Muscle layer of duodenum (tissue), 2 donors: ENCODE data around the gene JMY.

Experiments used
- H3K27ac ChIP-seq: one replicate; pipeline ENCODE4 v1.7.0; 2013; ENCODE audit warnings: mild to moderate bottlenecking, low read length
- H3K27me3 ChIP-seq: one replicate; pipeline ENCODE4 v1.7.0; 2013; ENCODE audit warnings: low read depth, mild to moderate bottlenecking, control low read depth, low read length
- H3K36me3 ChIP-seq, 2 donors: one replicate each; pipeline ENCODE4 v1.7.0; 2013; ENCODE audit warnings: low read length in 2 of 2, control low read depth in 1 of 2, mild to moderate bottlenecking in 1 of 2; ENCODE audit not compliant: insufficient read depth in 2 of 2, control insufficient read depth in 1 of 2
- H3K4me1 ChIP-seq, 2 donors: one replicate each; pipeline ENCODE4 v1.7.0; 2013; ENCODE audit warnings: low read length in 2 of 2, mild to moderate bottlenecking in 2 of 2, control low read depth in 1 of 2, moderate library complexity in 1 of 2; ENCODE audit not compliant: insufficient read depth in 2 of 2, control insufficient read depth in 1 of 2
- H3K4me3 ChIP-seq, 2 donors: one replicate each; pipeline ENCODE4 v1.7.0; 2013; ENCODE audit warnings: low read length in 2 of 2, low read depth in 1 of 2, mild to moderate bottlenecking in 1 of 2
- H3K9me3 ChIP-seq, 2 donors: one replicate each; pipeline ENCODE4 v1.7.0; 2013; ENCODE audit warnings: low read length in 2 of 2, control low read depth in 1 of 2, mild to moderate bottlenecking in 1 of 2; ENCODE audit not compliant: control insufficient read depth in 1 of 2
- donor health status: healthy.

Gene JMY

GRCh38 chr5:79261897-79262296, 26.0 kb downstream of the JMY start:
- Histone ChIP-seq H3K9me3 (no peaks in the 10 kb centered on the region), H3K4me3 (no peak overlapping the region), H3K36me3 (no peaks in the 10 kb centered on the region), H3K27me3 (no peaks in the 10 kb centered on the region), H3K4me1 (peaks cover 0 to 5% of the 10 kb centered on the region in 2 donors), H3K27ac (no peak overlapping the region)

GRCh38 chr5:79263290-79263689, 27.4 kb downstream of the JMY start:
- no peaks in the 10 kb centered on the region for H3K27me3 ChIP-seq
- no peaks in the 10 kb centered on the region for H3K9me3 ChIP-seq
- H3K4me3 ChIP-seq = no peak overlapping the region
- no peaks in the 10 kb centered on the region for H3K36me3 ChIP-seq
- H3K4me1 ChIP-seq = peaks cover 0 to 5% of the 10 kb centered on the region in 2 donors
- H3K27ac ChIP-seq = no peak overlapping the region

- H3K9me3 ChIP-seq = no peaks in the 10 kb centered on the region
- H3K36me3 ChIP-seq = no peaks in the 10 kb centered on the region
These were observed 31.2 kb downstream of the JMY start for GRCh38 chr5:79267180-79267579.

GRCh38 chr5:79269733-79270166, 33.8 kb downstream of the JMY start:
- Histone ChIP-seq H3K36me3 (no peaks in the 10 kb centered on the region), H3K27me3 (no peaks in the 10 kb centered on the region), H3K4me1 (no peaks in the 10 kb centered on the region), H3K27ac (no peak overlapping the region), H3K9me3 (peaks cover 0 to 3% of the 10 kb centered on the region in 2 donors), H3K4me3 (no peak overlapping the region)

More at GRCh38 chr5:79267180-79267579, 31.2 kb downstream of the JMY start:
- H3K27ac ChIP-seq = no peak overlapping the region
- H3K27me3 ChIP-seq = no peaks in the 10 kb centered on the region
- no peak overlapping the region for H3K4me3 ChIP-seq
- no peaks in the 10 kb centered on the region for H3K4me1 ChIP-seq

- Histone ChIP-seq H3K36me3 (no peaks in the 10 kb centered on the region), H3K4me3 (no peak overlapping the region), H3K9me3 (peaks cover 0 to 3% of the 10 kb centered on the region in 2 donors), H3K27me3 (no peaks in the 10 kb centered on the region), H3K4me1 (no peaks in the 10 kb centered on the region), H3K27ac (no peak overlapping the region)
These were observed 37.4 kb downstream of the JMY start for GRCh38 chr5:79273341-79273740.

- Histone ChIP-seq H3K4me3 (no peak overlapping the region), H3K9me3 (no peaks in the 10 kb centered on the region), H3K27ac (no peak overlapping the region), H3K36me3 (peaks cover 3 to 10% of the 10 kb centered on the region in 2 donors), H3K27me3 (no peaks in the 10 kb centered on the region), H3K4me1 (peaks cover 0 to 6% of the 10 kb centered on the region in 2 donors)
These were observed 48.9 kb downstream of the JMY start for GRCh38 chr5:79284846-79285245.

- Histone ChIP-seq H3K4me3 (no peak overlapping the region), H3K27ac (no peak overlapping the region), H3K36me3 (peaks cover 0 to 6% of the 10 kb centered on the region in 2 donors), H3K4me1 (peaks cover 0 to 6% of the 10 kb centered on the region in 2 donors), H3K27me3 (no peaks in the 10 kb centered on the region), H3K9me3 (no peaks in the 10 kb centered on the region)
These were observed 49.4 kb downstream of the JMY start for GRCh38 chr5:79285285-79285684.

- Histone ChIP-seq H3K4me1 (peaks cover 0 to 6% of the 10 kb centered on the region in 2 donors), H3K27ac (no peak overlapping the region), H3K4me3 (no peak overlapping the region), H3K27me3 (no peaks in the 10 kb centered on the region), H3K9me3 (no peaks in the 10 kb centered on the region), H3K36me3 (peaks cover 0 to 6% of the 10 kb centered on the region in 2 donors)
These were observed 49.9 kb downstream of the JMY start for GRCh38 chr5:79285833-79286232.

- H3K4me1 ChIP-seq = peaks cover 0 to 6% of the 10 kb centered on the region in 2 donors
- H3K9me3 ChIP-seq = no peaks in the 10 kb centered on the region
- peaks cover 4 to 13% of the 10 kb centered on the region in 2 donors for H3K36me3 ChIP-seq
- H3K4me3 ChIP-seq = no peak overlapping the region
- H3K27ac ChIP-seq = no peak overlapping the region
- no peaks in the 10 kb centered on the region for H3K27me3 ChIP-seq
These were observed 51.4 kb downstream of the JMY start for GRCh38 chr5:79287380-79287779.

GRCh38 chr5:79287907-79288306, 52.0 kb downstream of the JMY start:
- no peak overlapping the region for H3K27ac ChIP-seq
- H3K4me3 ChIP-seq = no peak overlapping the region
- H3K27me3 ChIP-seq = no peaks in the 10 kb centered on the region
- peaks cover 4 to 15% of the 10 kb centered on the region in 2 donors for H3K36me3 ChIP-seq
- peaks cover 0 to 6% of the 10 kb centered on the region in 2 donors for H3K4me1 ChIP-seq
- no peaks in the 10 kb centered on the region for H3K9me3 ChIP-seq

- Histone ChIP-seq H3K36me3 (peaks cover 5 to 15% of the 10 kb centered on the region in 2 donors), H3K4me1 (no peaks in the 10 kb centered on the region), H3K4me3 (no peak overlapping the region), H3K9me3 (no peaks in the 10 kb centered on the region), H3K27ac (no peak overlapping the region), H3K27me3 (no peaks in the 10 kb centered on the region)
These were observed 59.1 kb downstream of the JMY start for GRCh38 chr5:79295029-79295428.

GRCh38 chr5:79297661-79298060, 61.7 kb downstream of the JMY start:
- peaks cover 8 to 15% of the 10 kb centered on the region in 2 donors for H3K36me3 ChIP-seq
- no peak overlapping the region for H3K4me3 ChIP-seq
- no peak overlapping the region for H3K27ac ChIP-seq
- no peaks in the 10 kb centered on the region for H3K4me1 ChIP-seq
- no peaks in the 10 kb centered on the region for H3K9me3 ChIP-seq
- H3K27me3 ChIP-seq = no peaks in the 10 kb centered on the region
